ENCODE data around the gene CRADD.

DNA sequence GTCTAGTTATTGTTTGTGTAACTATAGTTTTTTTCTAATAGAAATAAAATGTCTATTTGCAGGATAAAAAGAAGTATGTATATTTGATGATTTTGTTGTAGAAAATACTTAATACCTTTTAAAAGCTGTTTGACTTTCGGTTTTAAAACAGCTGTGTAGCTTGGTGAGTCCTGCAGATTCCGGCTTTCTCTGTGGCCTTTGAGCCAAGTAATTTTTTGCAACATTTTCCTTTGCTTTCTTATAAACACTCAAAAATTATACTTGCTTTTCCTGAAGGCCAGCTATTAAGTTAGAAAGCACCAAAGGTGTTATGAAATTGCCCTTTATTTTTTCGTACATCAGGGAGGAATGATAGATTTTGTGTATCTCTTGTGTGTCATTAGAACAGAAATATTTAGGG lies 63.6 kb downstream of the CRADD start:
- TF ChIP-seq, protein P1, sequence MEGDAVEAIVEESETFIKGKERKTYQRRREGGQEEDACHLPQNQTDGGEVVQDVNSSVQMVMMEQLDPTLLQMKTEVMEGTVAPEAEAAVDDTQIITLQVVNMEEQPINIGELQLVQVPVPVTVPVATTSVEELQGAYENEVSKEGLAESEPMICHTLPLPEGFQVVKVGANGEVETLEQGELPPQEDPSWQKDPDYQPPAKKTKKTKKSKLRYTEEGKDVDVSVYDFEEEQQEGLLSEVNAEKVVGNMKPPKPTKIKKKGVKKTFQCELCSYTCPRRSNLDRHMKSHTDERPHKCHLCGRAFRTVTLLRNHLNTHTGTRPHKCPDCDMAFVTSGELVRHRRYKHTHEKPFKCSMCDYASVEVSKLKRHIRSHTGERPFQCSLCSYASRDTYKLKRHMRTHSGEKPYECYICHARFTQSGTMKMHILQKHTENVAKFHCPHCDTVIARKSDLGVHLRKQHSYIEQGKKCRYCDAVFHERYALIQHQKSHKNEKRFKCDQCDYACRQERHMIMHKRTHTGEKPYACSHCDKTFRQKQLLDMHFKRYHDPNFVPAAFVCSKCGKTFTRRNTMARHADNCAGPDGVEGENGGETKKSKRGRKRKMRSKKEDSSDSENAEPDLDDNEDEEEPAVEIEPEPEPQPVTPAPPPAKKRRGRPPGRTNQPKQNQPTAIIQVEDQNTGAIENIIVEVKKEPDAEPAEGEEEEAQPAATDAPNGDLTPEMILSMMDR (IDR thresholded peaks at IDR 0.05): no peak
- TF ChIP-seq POLR2A (IDR thresholded peaks at IDR 0.05): no peak
